NCI-H526 (cell line): ENCODE data around the gene GNAT1.

Experiments used
- DNase-seq, 2 experiments: peaks; one replicate each; lab custom pipeline; 2025; lab: John Stamatoyannopoulos, UW

The GNAT1 gene

DNA sequence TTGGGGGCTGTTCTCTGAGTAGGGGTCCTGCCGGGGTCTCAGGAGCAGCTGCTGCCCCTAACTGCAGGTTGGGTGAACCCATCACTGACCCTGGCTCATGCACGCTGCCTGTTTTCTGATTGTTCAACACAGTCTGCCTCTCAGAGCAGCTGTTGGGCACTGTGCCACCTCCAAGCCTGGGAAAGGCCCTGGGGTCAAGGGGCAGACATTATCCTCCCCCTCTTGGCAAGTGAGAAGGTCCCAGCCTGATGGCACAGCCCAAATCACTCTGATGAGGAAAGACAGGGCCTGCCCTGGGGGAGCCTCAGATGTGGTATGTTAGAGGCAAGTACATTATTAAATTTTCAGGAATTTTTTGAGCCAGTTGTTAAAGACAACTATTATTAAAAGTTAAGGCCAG lies 14.1 kb upstream of the GNAT1 start:
- no peak for DNase-seq

DNA sequence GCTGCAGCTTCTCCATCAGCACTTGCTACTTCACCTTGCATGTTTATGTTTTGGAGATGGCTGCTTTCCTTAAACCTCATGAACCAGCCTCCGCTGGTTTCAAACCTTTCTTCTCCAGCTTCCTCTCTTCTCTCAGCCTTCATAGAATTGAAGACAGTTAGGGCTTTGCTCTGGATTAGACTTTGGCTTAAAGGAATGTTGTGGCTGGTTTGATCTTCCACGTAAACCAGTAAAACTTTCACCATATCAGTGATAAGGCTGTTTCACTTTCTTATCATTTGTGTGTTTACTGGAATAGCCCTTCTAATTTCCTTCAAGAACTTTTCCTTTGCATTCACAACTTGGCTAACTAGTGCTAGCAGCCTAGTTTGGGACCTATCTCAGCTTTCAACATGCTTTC lies 11.7 kb upstream of the GNAT1 start:
- no peak for DNase-seq

DNA sequence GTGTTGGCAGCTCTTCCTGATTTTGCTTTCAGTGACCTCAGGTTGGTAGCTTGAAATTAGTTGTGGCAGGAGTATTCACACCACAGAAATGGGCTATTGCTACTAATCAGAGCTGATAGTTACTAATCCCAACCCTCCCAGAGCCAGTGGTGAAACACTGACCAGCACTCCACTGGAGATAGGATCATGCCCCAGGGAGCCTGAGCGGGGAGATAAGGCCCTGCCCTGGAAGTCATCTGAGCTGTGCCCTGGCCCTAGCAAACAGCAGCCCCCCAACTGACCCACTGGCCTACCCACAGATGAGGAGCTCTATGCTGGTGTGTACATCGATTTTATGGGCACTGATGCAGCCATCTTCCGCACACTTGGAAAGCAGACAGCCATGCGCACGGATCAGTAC lies 9.4 kb upstream of the GNAT1 start:
- DNase-seq = no peak

DNA sequence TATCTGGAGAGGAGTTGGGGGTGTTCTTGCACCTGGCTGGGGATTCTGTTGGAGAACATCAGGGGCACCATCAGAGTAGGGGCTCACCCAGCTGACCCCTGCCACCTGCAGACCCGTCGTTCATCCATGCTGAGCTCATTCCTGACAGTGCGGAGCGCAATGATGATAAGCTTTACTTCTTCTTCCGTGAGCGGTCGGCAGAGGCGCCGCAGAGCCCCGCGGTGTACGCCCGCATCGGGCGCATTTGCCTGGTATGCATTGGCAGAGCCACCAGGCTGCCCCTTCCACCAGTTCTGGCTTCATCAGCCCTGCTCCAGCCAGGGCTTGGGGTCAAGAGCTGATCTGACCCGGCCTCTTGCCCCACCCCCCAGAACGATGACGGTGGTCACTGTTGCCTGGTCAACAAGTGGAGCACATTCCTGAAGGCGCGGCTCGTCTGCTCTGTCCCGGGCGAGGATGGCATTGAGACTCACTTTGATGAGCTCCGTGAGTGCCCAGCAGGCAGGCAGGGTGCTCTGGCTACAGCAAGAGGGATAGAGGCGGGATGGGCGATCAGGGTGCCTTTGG lies 8.8 kb upstream of the GNAT1 start:
- no peak for DNase-seq

DNA sequence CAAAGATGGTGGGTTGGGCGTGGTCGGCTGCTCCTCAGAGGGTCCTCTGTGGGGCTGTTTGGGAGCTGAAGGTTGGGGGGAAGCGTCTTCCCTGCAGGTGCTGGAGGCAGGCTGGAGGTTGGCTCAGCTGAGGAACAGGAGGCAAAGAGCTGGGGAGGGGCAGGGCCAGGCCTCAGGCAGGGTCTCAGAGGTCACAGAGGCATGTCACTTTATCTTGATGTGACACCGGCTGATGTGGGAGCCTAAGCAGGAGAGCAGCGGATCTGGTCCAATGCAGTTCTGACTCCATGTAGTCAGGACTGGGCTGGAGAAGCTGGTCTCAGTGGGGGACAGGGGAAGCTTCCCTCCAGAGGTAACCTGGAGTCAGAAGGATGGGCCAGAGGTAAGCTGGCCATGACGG lies 7.7 kb upstream of the GNAT1 start:
- DNase-seq = no peak

DNA sequence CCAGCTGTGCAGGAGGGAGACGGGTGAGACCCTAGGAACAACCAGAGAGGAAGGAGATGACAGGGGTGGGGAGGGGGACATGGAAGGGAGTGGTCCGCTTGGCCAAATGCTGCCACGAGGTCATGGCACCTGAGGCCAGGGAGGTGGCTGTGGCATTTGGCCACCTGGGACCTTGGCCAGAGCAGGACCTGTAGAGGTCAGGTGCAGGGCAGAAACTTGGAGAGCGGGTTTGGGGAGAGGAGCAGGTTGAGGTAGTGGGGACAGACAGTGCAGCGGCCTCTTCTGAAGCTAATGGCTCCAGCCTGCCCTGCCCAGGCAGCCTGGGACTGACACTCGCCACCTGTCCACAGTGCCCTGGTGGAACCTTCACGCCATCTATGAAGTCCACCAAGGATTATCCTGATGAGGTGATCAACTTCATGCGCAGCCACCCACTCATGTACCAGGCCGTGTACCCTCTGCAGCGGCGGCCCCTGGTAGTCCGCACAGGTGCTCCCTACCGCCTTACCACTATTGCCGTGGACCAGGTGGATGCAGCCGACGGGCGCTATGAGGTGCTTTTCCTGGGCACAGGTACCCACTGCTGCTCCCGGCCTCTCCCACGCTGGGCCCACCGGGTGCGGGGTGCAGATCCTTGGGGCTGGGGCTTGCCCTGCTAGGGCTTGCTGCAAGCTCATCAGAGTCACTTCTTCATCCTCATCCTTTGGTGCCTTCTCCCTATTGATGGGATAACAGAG lies 7.0 kb upstream of the GNAT1 start:
- no peak for DNase-seq

DNA sequence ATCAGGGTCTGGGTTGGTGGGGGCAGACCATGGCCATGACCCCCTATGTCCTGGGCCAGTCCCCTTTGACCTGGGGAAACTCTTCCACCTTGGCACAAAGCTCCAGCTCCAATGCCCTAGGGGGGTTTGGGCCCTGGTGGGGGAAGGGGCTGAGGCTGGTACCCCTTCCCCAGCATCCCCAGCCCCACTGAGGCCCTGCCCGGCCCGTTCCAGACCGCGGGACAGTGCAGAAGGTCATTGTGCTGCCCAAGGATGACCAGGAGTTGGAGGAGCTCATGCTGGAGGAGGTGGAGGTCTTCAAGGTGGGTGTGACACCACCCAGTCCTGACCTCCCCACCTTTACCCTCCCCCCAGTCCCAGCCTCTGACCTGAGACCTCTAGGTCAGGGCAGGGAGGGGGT lies 6.2 kb upstream of the GNAT1 start:
- DNase-seq = no peak

DNA sequence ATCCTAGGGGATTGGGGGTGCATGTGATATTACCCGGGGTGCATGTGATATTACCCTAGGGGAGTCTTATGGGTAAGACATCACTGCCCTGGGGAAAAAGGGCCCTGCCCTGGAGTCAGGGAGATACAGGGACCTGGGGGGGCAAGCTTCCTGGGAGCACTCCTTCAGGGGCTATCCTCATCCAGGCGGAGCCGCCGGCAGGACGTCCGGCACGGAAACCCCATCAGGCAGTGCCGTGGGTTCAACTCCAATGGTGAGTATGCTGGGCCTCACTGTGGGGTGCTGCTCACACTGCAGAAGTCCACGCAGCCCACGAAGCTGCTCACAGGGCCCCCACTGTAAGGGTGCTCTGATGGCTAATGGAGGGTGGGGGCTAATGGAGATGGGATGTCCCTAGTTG lies 5.3 kb upstream of the GNAT1 start:
- no peak for DNase-seq

DNA sequence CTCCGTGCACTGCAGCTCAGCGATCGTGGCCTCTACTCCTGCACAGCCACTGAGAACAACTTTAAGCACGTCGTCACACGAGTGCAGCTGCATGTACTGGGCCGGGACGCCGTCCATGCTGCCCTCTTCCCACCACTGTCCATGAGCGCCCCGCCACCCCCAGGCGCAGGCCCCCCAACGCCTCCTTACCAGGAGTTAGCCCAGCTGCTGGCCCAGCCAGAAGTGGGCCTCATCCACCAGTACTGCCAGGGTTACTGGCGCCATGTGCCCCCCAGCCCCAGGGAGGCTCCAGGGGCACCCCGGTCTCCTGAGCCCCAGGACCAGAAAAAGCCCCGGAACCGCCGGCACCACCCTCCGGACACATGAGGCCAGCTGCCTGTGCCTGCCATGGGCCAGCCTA lies 3.7 kb upstream of the GNAT1 start:
- DNase-seq = no peak

DNA sequence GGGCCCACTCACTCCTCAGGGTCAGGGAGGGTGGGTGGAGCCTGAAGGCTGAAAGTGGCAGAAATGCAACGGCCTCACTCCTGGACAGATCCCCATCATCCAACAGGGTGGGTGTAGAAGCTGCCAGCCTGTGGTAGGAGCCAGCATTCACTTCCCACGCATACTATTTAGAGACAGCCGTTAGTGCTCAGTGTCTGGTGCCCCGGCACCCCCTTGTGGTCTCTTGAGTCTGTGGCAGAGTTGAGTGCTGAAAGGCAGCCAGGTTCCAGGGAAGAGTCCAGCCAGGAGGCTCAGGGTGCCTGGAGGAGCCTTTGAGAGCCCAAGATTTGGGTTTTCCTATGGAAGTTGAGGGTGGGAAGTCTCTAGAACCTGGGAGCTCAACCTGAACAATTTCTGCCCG lies 2.1 kb upstream of the GNAT1 start:
- DNase-seq = peak; percentile 61 to 76

DNA sequence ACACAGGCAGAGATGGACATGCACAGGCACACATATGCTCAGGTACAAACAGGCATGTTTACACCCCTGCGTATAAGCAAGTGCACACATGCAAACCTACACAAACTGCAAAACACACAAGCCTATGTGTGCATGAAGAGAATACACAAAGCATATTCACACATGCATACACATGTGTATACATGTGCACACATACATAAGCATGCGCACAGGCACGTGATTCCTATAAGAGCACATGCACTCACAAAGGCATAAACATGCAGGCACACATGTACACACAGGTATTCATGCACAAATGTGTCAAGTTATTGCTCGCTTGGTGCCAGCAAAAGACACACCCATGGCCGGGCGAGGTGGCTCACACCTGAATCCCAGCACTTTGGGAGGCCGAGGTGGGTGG lies 1.4 kb upstream of the GNAT1 start:
- no peak for DNase-seq

DNA sequence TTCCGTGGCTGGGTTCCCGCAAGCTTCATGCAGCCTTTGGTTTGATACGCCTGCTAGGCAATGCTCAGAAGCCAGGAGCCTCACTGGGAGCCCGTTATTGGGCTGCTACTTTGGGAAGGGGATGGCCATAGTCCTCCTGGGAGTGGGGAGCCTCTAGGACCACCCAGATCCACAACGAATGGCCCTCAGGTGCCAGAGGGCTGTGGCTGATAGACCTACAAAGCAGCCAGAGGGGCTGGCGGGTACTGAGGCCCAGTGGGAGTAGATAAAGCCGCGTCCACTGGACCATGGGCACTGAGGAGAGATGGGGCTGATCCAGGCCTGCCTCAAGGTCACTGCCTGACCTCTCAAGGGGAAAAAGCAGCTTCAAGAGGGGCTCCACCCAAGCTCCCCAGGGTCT lies 714 bp downstream of the GNAT1 start:
- DNase-seq = no peak

DNA sequence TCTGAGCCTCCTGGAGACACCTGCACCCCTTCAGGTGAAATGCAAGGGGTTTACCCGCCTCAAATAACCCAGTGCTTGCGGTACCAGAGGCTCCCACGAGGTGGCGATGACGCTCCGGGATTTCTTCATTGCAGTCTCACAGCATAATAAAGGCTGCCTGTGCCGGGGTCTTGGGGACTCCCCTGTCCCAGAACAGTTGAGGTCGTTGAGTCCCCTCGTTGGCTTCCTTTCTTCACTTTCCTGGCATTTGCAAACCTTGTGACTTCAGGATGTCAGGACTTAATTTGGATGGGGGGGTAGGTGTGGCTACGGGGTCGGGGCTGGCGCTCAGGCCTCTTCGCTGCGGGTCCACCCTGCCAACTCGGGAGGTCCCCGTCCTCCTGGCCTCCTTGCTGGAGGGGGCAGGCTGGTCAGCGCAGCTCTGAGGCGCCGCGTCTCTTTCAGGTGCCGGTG lies 1.3 kb downstream of the GNAT1 start:
- peak; percentile 52 to 82 for DNase-seq

DNA sequence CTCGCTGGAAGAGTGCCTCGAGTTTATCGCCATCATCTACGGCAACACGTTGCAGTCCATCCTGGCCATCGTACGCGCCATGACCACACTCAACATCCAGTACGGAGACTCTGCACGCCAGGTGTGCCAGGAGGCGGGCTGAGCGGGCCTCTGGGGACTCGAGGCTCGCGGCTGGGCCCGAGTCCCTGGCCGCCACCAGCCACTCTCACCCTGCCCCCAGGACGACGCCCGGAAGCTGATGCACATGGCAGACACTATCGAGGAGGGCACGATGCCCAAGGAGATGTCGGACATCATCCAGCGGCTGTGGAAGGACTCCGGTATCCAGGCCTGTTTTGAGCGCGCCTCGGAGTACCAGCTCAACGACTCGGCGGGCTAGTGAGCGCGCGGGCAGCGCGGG lies 1.9 kb downstream of the GNAT1 start:
- DNase-seq = peak in 1 of 2 experiments; percentile 64

DNA sequence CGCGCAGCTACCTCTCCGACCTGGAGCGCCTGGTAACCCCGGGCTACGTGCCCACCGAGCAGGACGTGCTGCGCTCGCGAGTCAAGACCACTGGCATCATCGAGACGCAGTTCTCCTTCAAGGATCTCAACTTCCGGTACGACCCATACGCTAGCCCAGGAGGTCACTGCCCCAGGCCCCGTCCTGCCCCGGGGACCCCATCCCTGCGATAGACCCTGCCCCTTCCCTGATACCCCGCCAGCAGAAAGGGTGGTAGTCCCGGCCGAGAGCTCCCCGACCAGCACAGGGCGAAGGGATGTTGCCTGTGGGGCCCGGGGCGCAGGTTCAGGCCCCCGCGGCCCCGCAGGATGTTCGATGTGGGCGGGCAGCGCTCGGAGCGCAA lies 2.3 kb downstream of the GNAT1 start:
- no peak for DNase-seq

DNA sequence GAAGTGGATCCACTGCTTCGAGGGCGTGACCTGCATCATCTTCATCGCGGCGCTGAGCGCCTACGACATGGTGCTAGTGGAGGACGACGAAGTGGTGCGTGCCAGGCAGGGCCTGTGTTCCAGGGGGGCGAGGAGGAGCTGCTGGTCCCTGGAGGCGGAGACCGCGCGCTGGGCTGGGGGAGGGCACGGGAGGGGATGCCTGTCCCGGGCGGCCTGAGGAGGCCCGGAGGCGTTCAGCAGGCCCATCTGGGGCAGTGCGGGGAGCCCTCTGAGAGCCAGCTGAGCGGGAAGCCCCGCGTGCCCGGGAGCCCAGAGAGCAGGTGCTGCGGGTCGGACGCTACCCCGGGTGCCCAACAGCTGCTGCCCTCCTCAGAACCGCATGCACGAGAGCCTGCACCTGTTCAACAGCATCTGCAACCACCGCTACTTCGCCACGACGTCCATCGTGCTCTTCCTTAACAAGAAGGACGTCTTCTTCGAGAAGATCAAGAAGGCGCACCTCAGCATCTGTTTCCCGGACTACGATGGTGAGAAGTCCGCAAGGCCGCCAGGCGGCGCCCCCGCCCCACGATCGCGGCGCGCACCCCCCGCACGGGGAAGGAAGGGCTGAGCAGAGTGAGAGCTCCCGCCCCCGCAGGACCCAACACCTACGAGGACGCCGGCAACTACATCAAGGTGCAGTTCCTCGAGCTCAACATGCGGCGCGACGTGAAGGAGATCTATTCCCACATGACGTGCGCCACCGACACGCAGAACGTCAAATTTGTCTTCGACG lies 2.9 kb downstream of the GNAT1 start:
- DNase-seq = peak; percentile 31 to 74

DNA sequence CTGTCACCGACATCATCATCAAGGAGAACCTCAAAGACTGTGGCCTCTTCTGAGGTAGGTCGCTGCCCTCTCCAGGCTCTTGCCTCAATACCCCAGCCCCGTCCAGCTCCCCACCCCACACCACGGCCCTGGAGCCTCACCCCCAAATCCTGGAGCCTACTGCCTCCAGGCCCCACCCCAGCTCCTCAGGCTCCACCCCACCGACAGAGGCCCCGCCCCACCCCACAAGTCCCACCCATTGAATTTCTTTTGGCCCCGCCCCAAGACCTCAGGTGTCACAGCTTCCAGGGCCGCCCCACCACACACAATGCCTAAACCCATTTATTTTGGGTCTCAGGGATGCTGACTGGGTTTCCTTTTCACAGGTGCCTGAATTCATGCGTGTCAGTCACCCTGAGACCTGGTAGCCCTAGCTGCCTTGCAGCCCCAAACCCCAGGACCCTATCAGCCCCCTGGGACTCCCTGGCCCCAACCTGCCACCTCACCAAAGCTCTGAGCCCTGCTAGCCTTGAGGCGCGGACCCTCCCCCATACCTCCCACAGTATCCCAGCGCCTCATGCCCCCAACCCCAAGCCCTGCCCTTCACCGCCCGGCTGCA lies 3.6 kb downstream of the GNAT1 start:
- peak in 1 of 2 experiments; percentile 46 for DNase-seq

DNA sequence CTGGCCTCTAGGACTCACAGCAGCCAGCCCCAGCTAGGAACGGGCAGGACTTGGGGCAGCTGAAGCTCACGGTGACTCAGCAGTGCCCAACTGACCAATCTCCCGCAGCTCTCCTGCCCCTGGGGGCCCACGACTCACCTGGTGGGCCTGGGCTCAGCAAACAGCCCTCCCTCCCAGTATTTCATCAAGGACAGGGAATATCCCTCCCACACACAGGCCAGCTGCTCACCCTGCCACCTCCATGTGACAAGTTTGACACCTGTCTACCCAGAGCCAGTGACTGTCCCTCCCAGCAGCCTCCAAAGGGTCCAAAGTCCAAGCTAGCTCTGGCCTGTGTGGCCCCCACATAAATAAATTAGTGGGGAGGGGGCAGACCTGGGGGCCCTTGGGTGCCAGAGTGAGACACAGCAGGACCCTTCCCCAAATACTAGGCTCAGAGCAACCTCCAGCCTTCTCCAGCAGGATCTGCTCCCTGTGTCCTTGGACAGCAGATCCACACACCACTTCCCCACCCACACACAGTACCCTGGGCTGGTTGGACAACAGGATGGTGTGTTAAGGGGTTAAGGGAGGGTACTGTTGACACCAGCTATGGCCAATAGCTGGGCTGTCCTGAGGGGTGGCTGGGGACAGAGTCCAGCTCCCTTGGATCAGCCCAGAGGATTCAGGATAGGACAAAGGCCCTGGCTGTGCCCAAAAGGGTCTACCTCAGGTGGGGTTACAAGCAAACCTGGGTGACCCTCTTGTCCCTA lies 4.3 kb downstream of the GNAT1 start:
- peak in 1 of 2 experiments; percentile 18 for DNase-seq

DNA sequence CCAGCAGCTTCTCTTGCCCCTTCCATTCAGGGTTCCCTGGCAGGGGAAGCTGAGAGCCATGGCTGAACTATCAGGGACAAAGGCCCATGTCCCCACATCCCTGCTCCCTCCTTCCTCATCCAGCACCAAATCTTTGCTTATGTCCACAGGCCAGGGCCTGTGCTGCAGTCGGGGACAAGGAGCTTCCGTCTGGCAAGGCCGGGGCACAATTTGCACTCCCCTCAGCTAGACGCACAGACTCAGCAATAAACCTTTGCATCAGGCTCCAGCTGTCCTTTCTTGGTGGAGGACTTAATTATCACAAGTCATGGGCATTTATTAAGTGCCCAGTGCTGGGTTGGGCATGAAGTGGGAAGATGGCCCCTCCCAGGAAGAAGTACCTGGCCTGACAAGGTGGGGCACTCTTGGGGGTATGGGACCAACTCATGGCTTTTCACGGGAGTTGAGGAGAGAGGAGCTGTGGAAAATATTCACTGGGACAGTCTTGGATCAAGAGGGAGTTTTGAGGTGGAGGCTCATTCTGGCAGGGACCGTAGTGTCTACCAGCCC lies 4.9 kb downstream of the GNAT1 start:
- DNase-seq = no peak

DNA sequence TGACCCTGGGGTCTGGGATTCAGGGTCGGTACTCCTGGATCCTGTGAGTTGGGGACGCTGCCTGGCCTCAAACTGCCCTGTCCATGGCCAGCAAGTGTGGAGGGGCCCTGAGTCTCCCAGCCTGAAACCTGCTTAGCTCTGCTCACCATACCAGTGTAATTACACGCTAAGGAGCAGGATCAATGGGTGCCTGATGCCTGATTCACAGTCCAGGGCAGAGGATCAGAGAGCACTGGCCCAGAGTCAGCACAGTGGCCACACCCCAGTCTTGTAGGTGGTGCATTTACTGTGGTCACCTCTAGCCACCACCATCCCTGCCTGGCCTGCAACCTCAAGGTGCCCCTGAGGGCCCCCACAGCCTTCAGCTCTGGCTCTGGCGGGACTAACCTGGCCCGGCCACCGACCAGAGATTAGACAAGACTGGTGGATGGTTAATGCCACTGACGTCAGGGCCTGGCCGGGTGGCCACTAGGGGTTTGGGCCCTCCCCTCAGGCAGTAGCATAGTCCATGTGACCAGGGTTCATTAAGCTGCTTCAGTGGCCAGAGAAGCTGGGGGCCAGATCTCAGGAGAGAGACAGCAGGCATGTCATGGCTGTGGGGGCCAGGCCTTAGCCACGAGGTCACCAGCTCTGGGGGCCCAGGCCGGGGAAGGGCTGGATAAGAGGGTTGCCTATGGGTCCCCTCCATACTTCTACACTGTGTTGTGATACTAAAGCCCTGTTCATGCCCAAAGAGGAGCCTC lies 10.3 kb downstream of the GNAT1 start:
- no peak for DNase-seq
